Testis (tissue), 2 donors: ENCODE data around the gene AUTS2.

ENCODE experiments used
- CTCF ChIP-seq, 3 experiments: fragments of 450-650 bp in 2 of 3; fragments of 200-600 bp in 1 of 3; sonication (generic) in 1 of 3; IDR thresholded peaks; one replicate each; pipeline ENCODE4 v1.5.1; 2016 to 2019; ENCODE audit warnings: antibody characterized with exemption in 3 of 3, mild to moderate bottlenecking in 2 of 3, moderate library complexity in 1 of 3
- POLR2A ChIP-seq: fragments of 450-650 bp; IDR thresholded peaks from one replicate; pipeline ENCODE4 v1.6.1; 2017; ENCODE audit warnings: antibody characterized with exemption, mild to moderate bottlenecking, moderate library complexity

GRCh38 chr7:69624435-69625230 lies 26.4 kb downstream of the AUTS2 start:
- TF ChIP-seq CTCF (IDR thresholded peaks at IDR 0.05), result no peak
- no peak for TF ChIP-seq POLR2A
